KMS-11 (cell line): Measurements from ENCODE around the gene CD79A.

Experiments used
- H2AFZ ChIP-seq: fragments of 200-600 bp; sonication (generic); 2 replicates; pipeline ENCODE4 v1.6.1; 2016; ENCODE audit warnings: antibody characterized with exemption, mixed run types, low read depth
- H3K27ac ChIP-seq: fragments of 200-600 bp; sonication (generic); 2 replicates; pipeline ENCODE4 v1.6.1; 2016; ENCODE audit warnings: mild to moderate bottlenecking, mixed run types
- H3K27me3 ChIP-seq: fragments of 200-600 bp; sonication (generic); 2 replicates; pipeline ENCODE4 v1.6.1; 2017; ENCODE audit warnings: mild to moderate bottlenecking, low read depth, mixed run types, moderate library complexity; ENCODE audit not compliant: insufficient read depth
- H3K36me3 ChIP-seq: fragments of 200-600 bp; sonication (generic); 2 replicates; pipeline ENCODE4 v1.6.1; 2017; ENCODE audit warnings: mild to moderate bottlenecking, mixed run types; ENCODE audit not compliant: insufficient read depth
- H3K4me1 ChIP-seq: fragments of 200-600 bp; sonication (generic); 2 replicates; pipeline ENCODE4 v1.6.1; 2016; ENCODE audit warnings: mild to moderate bottlenecking, low read depth, mixed run types; ENCODE audit not compliant: poor library complexity, severe bottlenecking
- H3K4me2 ChIP-seq: fragments of 200-600 bp; sonication (generic); 2 replicates; pipeline ENCODE4 v1.7.0; 2016; ENCODE audit warnings: mild to moderate bottlenecking, mixed run types
- H3K4me3 ChIP-seq: fragments of 200-600 bp; sonication (generic); IDR thresholded peaks from 2 replicates; pipeline ENCODE4 v1.6.1; 2017; ENCODE audit warnings: low read depth, low read length, mixed read lengths; ENCODE audit not compliant: insufficient read depth
- H3K79me2 ChIP-seq: fragments of 200-600 bp; sonication (generic); 2 replicates; pipeline ENCODE4 v1.6.1; 2016; ENCODE audit warnings: low read depth, mixed run types; ENCODE audit not compliant: insufficient read depth
- H3K9ac ChIP-seq: fragments of 200-600 bp; sonication (generic); 2 replicates; pipeline ENCODE4 v1.6.1; 2016; ENCODE audit warnings: mild to moderate bottlenecking, mixed run types
- H4K20me1 ChIP-seq: fragments of 200-600 bp; sonication (generic); 2 replicates; pipeline ENCODE4 v1.6.1; 2016; ENCODE audit warnings: mild to moderate bottlenecking, mixed run types; ENCODE audit not compliant: insufficient read depth
- TF ChIP-seq, protein P1 (sequence below): fragments of 200-600 bp; sonication (generic); conservative IDR thresholded peaks from 2 replicates; pipeline ENCODE4 v1.6.1; 2017; ENCODE audit warnings: low read depth, mild to moderate bottlenecking, antibody characterized with exemption, low read length, moderate library complexity, mixed read lengths

CD79A gene

DNA sequence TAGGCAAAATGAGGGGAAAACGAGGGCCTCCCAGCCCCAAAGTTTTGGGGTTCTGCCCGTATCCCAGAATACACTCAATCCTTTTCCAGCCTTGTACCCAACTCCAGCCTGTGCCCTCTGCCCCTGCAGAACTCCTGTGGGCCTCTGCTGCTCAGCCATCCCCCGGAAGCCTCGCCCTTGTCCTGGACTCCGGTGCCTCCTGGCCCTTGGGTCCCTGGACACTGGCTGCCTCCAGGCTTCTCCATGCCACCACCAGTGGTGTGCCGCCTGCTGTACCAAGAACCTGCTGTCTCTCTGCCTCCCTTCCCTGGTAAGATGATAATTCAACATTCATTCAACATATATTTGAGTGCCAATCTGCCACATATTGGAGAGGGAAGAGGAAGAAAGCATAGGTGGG, 28.4 kb upstream of the CD79A start:
- Histone ChIP-seq H3K4me1 (no peaks in the 10 kb centered on the region), H4K20me1 (no peaks in the 10 kb centered on the region), H3K9ac (no peak overlapping the region), H3K4me2 (no peak overlapping the region), H3K4me3 (no peak overlapping the region), H3K27me3 (peaks cover 82% of the 10 kb centered on the region), H3K36me3 (no peaks in the 10 kb centered on the region), H3K27ac (no peak overlapping the region), H2AFZ (no peak overlapping the region), H3K79me2 (no peaks in the 10 kb centered on the region)
- TF ChIP-seq, protein P1, sequence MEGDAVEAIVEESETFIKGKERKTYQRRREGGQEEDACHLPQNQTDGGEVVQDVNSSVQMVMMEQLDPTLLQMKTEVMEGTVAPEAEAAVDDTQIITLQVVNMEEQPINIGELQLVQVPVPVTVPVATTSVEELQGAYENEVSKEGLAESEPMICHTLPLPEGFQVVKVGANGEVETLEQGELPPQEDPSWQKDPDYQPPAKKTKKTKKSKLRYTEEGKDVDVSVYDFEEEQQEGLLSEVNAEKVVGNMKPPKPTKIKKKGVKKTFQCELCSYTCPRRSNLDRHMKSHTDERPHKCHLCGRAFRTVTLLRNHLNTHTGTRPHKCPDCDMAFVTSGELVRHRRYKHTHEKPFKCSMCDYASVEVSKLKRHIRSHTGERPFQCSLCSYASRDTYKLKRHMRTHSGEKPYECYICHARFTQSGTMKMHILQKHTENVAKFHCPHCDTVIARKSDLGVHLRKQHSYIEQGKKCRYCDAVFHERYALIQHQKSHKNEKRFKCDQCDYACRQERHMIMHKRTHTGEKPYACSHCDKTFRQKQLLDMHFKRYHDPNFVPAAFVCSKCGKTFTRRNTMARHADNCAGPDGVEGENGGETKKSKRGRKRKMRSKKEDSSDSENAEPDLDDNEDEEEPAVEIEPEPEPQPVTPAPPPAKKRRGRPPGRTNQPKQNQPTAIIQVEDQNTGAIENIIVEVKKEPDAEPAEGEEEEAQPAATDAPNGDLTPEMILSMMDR, result no peak

DNA sequence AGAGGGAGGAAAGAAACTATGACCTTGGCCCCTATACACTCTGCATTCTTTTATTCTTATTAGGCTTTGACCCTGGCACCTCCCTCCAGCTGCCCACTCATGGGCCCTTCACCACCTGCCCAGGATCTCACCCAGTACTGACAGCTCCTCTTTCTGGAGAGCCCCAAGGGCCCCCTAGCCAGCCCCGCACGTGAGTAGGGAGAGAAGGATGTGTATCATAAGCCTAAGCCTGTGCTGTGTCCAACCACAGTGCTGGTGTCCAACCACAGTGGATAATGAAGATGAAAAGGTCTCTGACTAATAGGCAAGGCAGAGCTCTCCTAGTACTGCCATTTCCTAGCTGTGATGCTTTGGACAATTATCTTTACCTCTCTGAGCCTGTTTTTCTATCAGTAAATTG, 28.0 kb upstream of the CD79A start:
- Histone ChIP-seq H3K4me3 (no peak overlapping the region), H3K36me3 (no peaks in the 10 kb centered on the region), H3K4me1 (no peaks in the 10 kb centered on the region), H3K27me3 (peaks cover 83% of the 10 kb centered on the region), H3K27ac (no peak overlapping the region), H3K4me2 (no peak overlapping the region), H2AFZ (no peak overlapping the region), H3K9ac (no peak overlapping the region), H3K79me2 (no peaks in the 10 kb centered on the region), H4K20me1 (no peaks in the 10 kb centered on the region)
- TF ChIP-seq, protein P1, result no peak

DNA sequence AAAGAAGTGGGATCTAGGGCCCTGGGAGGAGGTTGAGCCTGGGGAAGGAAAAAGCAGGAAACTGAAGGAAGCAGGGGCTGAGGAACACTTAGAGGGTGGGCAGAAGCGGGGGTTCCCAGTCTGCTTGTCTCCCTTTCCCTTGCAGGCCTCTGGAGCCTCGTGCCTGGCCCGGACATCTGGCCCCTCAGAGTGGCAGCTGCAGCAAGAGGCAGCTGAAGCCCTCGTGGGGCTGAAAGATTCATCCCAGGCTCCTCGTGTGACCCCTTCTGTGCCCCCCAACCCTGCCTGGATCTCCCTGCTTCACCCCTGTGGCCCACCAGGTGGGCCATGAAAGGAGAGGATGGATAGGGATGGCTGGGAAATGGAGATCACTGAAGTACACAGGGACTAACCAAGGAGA, 26.7 kb upstream of the CD79A start:
- no peaks in the 10 kb centered on the region for H3K36me3 ChIP-seq
- H3K27ac ChIP-seq, result no peak overlapping the region
- no peaks in the 10 kb centered on the region for H3K79me2 ChIP-seq
- no peak overlapping the region for H3K4me3 ChIP-seq
- no peaks in the 10 kb centered on the region for H4K20me1 ChIP-seq
- H3K4me2 ChIP-seq, result no peak overlapping the region
- no peaks in the 10 kb centered on the region for H3K4me1 ChIP-seq
- no peak overlapping the region for H3K9ac ChIP-seq
- peaks cover 94% of the 10 kb centered on the region for H3K27me3 ChIP-seq
- H2AFZ ChIP-seq, result no peak overlapping the region
- TF ChIP-seq, protein P1, result no peak

DNA sequence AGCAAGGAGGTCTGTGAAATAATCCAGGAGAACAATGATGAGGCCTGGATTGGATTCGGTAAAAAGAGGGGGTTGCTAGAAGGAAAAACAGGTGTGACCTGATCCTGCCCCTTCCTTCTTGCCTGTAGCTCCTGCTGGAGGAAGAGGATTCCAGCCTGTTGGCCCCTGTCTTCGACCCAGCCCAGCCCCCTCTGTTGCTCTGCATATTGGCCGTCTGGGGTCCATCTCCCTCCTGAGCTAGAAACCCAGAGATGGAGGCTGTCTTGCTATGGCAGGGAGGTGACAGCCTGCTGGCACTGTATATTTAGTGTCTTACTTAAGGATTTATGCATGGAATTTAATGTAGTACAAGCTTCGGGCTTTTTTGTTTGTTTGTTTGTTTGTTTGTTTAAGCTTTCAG, 25.6 kb upstream of the CD79A start:
- TF ChIP-seq, protein P1, result no peak
- Histone ChIP-seq H3K4me3 (no peak overlapping the region), H3K4me1 (no peaks in the 10 kb centered on the region), H3K27ac (no peak overlapping the region), H3K4me2 (no peak overlapping the region), H2AFZ (no peak overlapping the region), H4K20me1 (no peaks in the 10 kb centered on the region), H3K36me3 (no peaks in the 10 kb centered on the region), H3K27me3 (peaks cover 86% of the 10 kb centered on the region), H3K79me2 (no peaks in the 10 kb centered on the region), H3K9ac (no peak overlapping the region)
